HepG2 (cell line): ENCODE measurements around the gene TULP3. TPM values are rescaled to one million over a fixed set of nuclear protein-coding genes. Genes with fewer than 3 reads are reported as not detected.

Source experiments
- JUNB ChIP-seq: sonication (generic); formaldehyde crosslinking; IDR thresholded peaks from 2 replicates; pipeline ENCODE4 v1.8.0; 2022; ENCODE audit warnings: missing genetic modification reagents, mild to moderate bottlenecking, borderline replicate concordance
- KDM4B ChIP-seq: sonication (generic); formaldehyde crosslinking; IDR thresholded peaks from 2 replicates; pipeline ENCODE4 v1.4.0; 2020; ENCODE audit warnings: missing genetic modification reagents
- SP1 ChIP-seq, 2 experiments: fragments of 450-650 bp in 1 of 2; sonication (generic) in 1 of 2; formaldehyde crosslinking in 1 of 2; IDR thresholded peaks; 2 replicates each; pipeline versions ENCODE4 v1.4.0 to v1.6.1; 2016 to 2020; ENCODE audit warnings: missing genetic modification reagents in 1 of 2
- STAT5B ChIP-seq: sonication (generic); formaldehyde crosslinking; IDR thresholded peaks from 2 replicates; pipeline ENCODE4 v1.4.0; 2020; ENCODE audit warnings: missing genetic modification reagents
- XBP1 ChIP-seq: sonication (generic); formaldehyde crosslinking; IDR thresholded peaks from 2 replicates; pipeline ENCODE4 v1.5.0; 2020; ENCODE audit warnings: missing genetic modification reagents
- ZC3H13 ChIP-seq: sonication (generic); formaldehyde crosslinking; IDR thresholded peaks from 2 replicates; pipeline ENCODE4 v1.8.1; 2023; ENCODE audit warnings: mild to moderate bottlenecking, missing genetic modification reagents, moderate library complexity
- ZFP36L1 ChIP-seq: sonication (generic); formaldehyde crosslinking; IDR thresholded peaks from 2 replicates; pipeline ENCODE4 v1.8.0; 2022; ENCODE audit warnings: mild to moderate bottlenecking, missing genetic modification reagents, moderate library complexity
- ZNF879 ChIP-seq: sonication (generic); formaldehyde crosslinking; IDR thresholded peaks from 2 replicates; pipeline ENCODE4 v1.8.1; 2023; ENCODE audit warnings: missing genetic modification reagents
- polyA plus RNA-seq, 8 experiments: library from polyadenylated mRNA; depleted of rRNA in 3 of 8; stranded (reverse) in 7 of 8; unstranded in 1 of 8; fragments of >200 nt; fragmentation: Illumina TruSeq in 4 of 8; extraction: Trizol in 4 of 8; gene quantifications; 2 replicates each; pipeline versions ENCODE4 v1.2.1 to v1.2.3, GENCODE V29; 2011 to 2016; ENCODE audit warnings: low read depth in 4 of 8, missing spikeins in 1 of 8, mixed read lengths in 1 of 8; ENCODE audit not compliant: insufficient read depth in 1 of 8
- total RNA-seq, 5 experiments: library from RNA; depleted of rRNA; stranded (reverse); fragments of >200 nt; fragmentation: Illumina TruSeq; extraction: Trizol; gene quantifications; 2 replicates each; pipeline ENCODE4 v1.2.3, GENCODE V29; 2016; ENCODE audit warnings: low read depth in 1 of 5
- TF ChIP-seq, protein P1 (sequence below): IDR thresholded peaks from 2 replicates; pipeline ENCODE4 v1.6.1; 2016; ENCODE audit warnings: missing biosample characterization, missing genetic modification reagents, low read depth
- TF ChIP-seq, protein P2 (sequence below): sonication (generic); formaldehyde crosslinking; IDR thresholded peaks from 2 replicates; pipeline ENCODE4 v1.5.1; 2020; ENCODE audit warnings: missing genetic modification reagents, mild to moderate bottlenecking, borderline replicate concordance
- TF ChIP-seq, protein P3 (sequence below): sonication (generic); formaldehyde crosslinking; IDR thresholded peaks from 2 replicates; pipeline ENCODE4 v1.5.0; 2020; ENCODE audit warnings: mild to moderate bottlenecking, missing genetic modification reagents
- TF ChIP-seq, protein P4 (sequence below): sonication (generic); formaldehyde crosslinking; IDR thresholded peaks from 2 replicates; pipeline ENCODE4 v1.9.0; 2021; ENCODE audit warnings: missing genetic modification reagents, borderline replicate concordance
- TF ChIP-seq, protein P5 (sequence below): sonication (generic); formaldehyde crosslinking; IDR thresholded peaks from 2 replicates; pipeline ENCODE4 v1.5.1; 2020; ENCODE audit warnings: mild to moderate bottlenecking, missing genetic modification reagents, moderate library complexity

TULP3 gene
- total and polyA plus RNA-seq, 2 of the 13 experiments (the other 11 are each of a cell fraction or from before 2014, with no cell fraction given) = 11.2 to 13.2 TPM

DNA sequence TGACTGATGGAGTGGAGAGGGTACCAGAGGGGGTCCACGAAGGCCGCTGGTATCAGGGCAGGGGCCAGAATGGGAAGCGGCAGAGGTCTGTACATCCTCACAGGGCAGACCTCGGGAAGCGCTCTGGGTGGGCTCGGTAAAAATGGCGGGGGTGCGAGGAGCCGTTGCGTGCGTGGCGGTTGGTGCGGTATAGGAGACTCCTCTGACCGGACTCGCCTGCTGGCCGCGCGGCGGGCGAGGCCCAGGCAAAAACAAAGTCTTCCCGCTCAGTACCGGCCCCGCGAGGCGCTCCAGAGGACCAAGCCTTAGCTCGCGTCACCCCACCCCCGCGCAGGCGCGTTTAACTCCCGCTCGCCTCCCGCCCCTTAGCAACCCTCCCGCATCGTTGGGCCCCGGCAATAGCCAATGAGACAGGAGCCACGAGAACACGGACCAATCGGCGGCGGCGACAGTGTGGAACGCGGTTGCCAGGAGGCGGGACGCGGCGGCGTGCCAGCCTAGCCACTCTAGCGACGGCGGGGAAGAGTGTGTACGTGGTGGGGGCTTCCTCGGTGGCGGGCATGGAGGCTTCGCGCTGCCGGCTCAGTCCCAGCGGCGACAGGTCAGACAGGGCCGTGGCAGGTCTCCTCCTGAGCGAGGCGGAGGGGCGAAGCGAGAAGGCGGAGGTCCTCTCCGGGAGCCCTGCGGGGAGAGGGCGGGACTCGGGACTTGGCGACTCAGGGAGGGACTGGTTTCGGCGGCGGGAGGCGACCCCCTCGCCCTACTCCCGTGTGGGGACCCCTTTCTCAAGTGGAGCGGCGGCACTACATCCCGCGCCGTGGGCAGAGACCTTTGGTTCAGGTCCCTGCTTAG is at the start of gene TULP3 (continued):
- TF ChIP-seq, protein P1, sequence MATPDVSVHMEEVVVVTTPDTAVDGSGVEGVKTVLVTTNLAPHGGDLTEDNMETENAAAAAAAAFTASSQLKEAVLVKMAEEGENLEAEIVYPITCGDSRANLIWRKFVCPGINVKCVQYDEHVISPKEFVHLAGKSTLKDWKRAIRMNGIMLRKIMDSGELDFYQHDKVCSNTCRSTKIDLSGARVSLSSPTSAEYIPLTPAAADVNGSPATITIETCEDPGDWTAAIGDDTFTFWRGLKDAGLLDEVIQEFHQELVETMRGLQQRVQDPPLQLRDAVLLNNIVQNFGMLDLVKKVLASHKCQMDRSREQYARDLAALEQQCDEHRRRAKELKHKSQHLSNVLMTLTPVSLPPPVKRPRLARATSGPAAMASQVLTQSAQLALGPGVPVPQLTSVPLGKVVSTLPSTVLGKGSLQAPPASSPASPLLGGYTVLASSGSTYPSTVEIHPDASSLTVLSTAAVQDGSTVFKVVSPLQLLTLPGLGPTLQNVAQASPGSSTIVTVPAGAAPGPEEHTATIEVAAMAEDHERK (CRISPR knock-in tag) = no peak; the same call in 1 of the 2 replicates
- TF ChIP-seq ZNF879 (CRISPR knock-in tag) (no peak; the same call in 1 of the 2 replicates), STAT5B (CRISPR knock-in tag) (peak; percentile 38; the same call in 1 of the 2 replicates), XBP1 (CRISPR knock-in tag) (no peak), JUNB (CRISPR knock-in tag) (no peak), SP1 (IDR thresholded peaks at IDR 0.05) (no peak), SP1 (CRISPR knock-in tag; IDR thresholded peaks at IDR 0.05) (peak; percentile 80), ZFP36L1 (peak; percentile 10; the same call in 1 of the 2 replicates), ZC3H13 (peak; percentile 82), KDM4B (CRISPR knock-in tag) (no peak)
- TF ChIP-seq, protein P2, sequence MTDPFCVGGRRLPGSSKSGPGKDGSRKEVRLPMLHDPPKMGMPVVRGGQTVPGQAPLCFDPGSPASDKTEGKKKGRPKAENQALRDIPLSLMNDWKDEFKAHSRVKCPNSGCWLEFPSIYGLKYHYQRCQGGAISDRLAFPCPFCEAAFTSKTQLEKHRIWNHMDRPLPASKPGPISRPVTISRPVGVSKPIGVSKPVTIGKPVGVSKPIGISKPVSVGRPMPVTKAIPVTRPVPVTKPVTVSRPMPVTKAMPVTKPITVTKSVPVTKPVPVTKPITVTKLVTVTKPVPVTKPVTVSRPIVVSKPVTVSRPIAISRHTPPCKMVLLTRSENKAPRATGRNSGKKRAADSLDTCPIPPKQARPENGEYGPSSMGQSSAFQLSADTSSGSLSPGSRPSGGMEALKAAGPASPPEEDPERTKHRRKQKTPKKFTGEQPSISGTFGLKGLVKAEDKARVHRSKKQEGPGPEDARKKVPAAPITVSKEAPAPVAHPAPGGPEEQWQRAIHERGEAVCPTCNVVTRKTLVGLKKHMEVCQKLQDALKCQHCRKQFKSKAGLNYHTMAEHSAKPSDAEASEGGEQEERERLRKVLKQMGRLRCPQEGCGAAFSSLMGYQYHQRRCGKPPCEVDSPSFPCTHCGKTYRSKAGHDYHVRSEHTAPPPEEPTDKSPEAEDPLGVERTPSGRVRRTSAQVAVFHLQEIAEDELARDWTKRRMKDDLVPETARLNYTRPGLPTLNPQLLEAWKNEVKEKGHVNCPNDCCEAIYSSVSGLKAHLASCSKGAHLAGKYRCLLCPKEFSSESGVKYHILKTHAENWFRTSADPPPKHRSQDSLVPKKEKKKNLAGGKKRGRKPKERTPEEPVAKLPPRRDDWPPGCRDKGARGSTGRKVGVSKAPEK = no peak
- TF ChIP-seq, protein P3, sequence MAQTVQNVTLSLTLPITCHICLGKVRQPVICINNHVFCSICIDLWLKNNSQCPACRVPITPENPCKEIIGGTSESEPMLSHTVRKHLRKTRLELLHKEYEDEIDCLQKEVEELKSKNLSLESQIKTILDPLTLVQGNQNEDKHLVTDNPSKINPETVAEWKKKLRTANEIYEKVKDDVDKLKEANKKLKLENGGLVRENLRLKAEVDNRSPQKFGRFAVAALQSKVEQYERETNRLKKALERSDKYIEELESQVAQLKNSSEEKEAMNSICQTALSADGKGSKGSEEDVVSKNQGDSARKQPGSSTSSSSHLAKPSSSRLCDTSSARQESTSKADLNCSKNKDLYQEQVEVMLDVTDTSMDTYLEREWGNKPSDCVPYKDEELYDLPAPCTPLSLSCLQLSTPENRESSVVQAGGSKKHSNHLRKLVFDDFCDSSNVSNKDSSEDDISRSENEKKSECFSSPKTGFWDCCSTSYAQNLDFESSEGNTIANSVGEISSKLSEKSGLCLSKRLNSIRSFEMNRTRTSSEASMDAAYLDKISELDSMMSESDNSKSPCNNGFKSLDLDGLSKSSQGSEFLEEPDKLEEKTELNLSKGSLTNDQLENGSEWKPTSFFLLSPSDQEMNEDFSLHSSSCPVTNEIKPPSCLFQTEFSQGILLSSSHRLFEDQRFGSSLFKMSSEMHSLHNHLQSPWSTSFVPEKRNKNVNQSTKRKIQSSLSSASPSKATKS (CRISPR knock-in tag) = no peak
- TF ChIP-seq, protein P4, sequence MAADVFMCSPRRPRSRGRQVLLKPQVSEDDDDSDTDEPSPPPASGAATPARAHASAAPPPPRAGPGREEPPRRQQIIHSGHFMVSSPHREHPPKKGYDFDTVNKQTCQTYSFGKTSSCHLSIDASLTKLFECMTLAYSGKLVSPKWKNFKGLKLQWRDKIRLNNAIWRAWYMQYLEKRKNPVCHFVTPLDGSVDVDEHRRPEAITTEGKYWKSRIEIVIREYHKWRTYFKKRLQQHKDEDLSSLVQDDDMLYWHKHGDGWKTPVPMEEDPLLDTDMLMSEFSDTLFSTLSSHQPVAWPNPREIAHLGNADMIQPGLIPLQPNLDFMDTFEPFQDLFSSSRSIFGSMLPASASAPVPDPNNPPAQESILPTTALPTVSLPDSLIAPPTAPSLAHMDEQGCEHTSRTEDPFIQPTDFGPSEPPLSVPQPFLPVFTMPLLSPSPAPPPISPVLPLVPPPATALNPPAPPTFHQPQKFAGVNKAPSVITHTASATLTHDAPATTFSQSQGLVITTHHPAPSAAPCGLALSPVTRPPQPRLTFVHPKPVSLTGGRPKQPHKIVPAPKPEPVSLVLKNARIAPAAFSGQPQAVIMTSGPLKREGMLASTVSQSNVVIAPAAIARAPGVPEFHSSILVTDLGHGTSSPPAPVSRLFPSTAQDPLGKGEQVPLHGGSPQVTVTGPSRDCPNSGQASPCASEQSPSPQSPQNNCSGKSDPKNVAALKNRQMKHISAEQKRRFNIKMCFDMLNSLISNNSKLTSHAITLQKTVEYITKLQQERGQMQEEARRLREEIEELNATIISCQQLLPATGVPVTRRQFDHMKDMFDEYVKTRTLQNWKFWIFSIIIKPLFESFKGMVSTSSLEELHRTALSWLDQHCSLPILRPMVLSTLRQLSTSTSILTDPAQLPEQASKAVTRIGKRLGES (CRISPR knock-in tag) = no peak; the same call in 1 of the 2 replicates
- TF ChIP-seq, protein P5, sequence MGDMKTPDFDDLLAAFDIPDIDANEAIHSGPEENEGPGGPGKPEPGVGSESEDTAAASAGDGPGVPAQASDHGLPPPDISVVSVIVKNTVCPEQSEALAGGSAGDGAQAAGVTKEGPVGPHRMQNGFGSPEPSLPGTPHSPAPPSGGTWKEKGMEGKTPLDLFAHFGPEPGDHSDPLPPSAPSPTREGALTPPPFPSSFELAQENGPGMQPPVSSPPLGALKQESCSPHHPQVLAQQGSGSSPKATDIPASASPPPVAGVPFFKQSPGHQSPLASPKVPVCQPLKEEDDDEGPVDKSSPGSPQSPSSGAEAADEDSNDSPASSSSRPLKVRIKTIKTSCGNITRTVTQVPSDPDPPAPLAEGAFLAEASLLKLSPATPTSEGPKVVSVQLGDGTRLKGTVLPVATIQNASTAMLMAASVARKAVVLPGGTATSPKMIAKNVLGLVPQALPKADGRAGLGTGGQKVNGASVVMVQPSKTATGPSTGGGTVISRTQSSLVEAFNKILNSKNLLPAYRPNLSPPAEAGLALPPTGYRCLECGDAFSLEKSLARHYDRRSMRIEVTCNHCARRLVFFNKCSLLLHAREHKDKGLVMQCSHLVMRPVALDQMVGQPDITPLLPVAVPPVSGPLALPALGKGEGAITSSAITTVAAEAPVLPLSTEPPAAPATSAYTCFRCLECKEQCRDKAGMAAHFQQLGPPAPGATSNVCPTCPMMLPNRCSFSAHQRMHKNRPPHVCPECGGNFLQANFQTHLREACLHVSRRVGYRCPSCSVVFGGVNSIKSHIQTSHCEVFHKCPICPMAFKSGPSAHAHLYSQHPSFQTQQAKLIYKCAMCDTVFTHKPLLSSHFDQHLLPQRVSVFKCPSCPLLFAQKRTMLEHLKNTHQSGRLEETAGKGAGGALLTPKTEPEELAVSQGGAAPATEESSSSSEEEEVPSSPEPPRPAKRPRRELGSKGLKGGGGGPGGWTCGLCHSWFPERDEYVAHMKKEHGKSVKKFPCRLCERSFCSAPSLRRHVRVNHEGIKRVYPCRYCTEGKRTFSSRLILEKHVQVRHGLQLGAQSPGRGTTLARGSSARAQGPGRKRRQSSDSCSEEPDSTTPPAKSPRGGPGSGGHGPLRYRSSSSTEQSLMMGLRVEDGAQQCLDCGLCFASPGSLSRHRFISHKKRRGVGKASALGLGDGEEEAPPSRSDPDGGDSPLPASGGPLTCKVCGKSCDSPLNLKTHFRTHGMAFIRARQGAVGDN (CRISPR knock-in tag) = peak; percentile 100
